ENCODE data around the gene PDZD2.

The PDZD2 gene

GRCh38 chr5:31824869-31825517 is 186.1 kb downstream of the PDZD2 start:
- no peak for DNase-seq (ENCODE audit: low read depth, low spot score)

DNA sequence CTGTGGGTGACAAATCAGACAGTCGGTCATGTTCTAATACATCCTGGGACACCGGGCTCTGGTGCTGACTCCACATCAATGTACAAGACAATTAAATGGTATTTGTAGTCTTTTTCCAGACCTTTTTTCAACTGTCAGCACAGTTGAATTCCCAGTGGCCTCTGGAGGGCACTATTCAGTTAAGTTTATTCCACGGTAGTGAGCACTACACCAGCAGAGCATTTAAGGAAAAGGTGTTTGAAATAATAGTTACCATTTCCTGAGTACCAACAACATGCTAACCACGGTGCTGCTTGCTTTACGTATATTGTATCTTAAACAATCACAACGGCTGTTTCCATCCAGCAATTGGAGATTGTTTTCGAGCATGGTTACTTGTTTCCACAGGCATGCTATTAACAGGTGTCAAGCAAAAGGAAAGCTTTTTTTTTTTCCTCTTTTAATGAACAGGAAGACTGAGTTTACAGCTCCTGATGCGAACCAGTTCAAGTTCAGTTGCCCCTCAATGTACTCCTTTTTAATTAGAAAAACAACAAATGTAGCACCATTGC is 186.7 kb downstream of the PDZD2 start:
- no peak for DNase-seq (ENCODE audit: low read depth, low spot score)

DNA sequence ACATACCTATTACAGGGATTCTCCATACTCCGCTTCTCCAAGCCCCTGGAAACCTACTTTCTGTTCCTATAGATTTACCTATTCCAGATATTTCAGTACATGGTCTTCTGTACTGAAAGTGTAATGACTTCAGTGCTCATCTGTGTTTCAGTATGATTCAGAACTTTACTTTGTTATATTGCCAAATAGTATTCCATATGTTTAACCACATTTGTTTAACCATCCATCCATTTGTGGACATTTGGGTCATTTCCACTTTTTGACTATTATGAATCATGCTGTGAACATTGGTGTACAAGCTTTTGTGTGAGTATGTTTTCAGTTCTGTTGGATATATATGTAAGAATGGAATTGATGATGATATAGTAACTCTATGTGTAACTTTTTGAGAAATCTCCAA is 188.9 kb downstream of the PDZD2 start:
- DNase-seq (ENCODE audit: low read depth, low spot score) = no peak

DNA sequence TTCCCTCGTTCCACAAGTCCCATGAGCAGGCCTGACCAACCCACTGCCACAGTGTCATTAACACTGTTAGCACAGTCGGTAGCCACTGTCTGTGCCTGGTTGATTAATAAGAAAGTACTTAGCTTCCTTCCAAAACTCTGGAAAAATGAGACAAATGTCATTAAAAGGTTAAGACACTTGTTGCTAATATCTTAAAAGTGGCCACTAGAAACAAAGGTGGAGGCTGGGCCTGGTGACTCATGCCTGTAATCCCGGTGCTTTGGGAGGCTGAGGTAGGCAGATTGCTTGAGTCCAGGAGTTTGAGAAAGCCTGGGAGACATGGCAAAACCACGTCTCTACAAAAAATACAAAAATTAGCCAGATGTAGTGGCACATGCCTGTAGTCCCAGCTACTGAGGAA is 194.0 kb downstream of the PDZD2 start:
- DNase-seq (ENCODE audit: low read depth, low spot score) = no peak

DNA sequence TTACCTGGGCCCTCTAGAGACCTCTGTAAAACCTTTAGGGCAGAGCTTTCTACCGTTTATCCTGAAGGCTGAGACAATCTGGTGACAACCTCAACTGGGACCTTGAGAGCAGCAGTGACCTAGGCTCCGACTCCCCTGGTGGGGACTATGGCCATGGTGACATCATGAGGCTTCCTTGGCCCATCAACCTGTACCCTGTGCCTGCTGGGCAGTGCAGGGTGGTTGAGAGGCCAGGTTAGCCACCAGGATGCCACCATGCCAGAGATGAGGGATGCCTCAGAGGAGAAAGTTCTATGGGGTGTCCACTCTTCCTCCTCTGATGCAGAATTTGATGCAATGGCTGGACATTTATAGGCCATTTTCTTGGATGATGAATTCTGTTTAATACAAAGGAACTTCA is 194.8 kb downstream of the PDZD2 start:
- DNase-seq (ENCODE audit: low read depth, low spot score) = no peak

DNA sequence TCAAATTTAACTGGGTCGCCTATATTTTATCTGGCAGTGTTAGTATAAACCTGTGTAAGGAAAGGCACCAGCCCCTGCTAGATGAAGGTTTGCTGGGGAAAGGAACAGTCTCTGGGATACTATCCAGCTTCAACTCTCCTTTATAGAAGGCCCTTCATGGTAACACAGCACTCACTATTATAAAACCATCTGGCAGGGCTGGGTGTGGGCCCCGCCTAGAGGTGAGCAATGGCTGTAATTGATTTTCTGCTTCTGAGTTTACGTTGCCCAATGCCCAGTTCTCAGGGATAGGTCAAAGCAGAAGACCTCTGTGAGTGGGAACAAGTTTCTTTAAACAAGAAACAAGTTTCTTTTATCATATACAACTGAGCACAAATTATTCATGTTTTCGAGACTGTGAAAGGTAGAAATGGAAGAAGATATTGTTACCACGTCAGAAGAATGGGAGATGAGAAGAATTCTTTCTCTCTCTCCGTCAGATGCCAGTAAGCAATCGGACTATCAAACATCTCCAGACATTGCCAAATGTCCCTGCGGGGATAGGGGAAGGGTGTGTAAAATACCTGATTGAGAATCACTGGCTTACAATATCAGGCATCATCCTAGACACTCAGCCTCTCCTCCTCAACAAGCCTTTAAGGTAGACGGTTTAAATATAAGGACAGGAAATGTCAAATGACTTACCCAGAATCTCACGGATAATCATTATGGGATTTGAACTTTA is 205.9 kb downstream of the PDZD2 start:
- no peak for DNase-seq (ENCODE audit: low read depth, low spot score)

- no peak for DNase-seq (ENCODE audit: low read depth, low spot score)
These were observed 206.4 kb downstream of the PDZD2 start for GRCh38 chr5:31845361-31845760.

DNA sequence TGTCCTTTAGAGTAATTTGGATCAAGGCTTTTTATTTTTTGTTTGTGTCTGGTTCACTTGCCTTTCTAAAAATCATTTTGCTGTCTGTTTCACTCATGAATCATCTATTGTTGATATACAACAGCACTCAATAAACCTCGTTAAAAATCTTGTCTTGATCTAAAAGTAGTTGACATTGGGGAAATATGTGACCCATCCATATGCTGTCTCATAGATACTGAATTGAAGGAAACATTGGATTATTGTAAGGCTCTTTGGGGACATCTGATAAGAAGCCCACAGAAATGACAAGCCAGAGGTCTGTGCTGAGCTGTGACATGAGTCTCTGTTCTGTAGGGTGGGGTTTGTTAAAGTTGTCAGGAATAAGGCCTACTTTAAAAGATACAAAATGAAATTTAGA is 208.0 kb downstream of the PDZD2 start:
- no peak for DNase-seq (ENCODE audit: low read depth, low spot score)

- no peak for DNase-seq (ENCODE audit: low read depth, low spot score)
These were observed 208.4 kb downstream of the PDZD2 start for GRCh38 chr5:31847354-31847753.

- DNase-seq (ENCODE audit: low read depth, low spot score) = no peak
These were observed 212.2 kb downstream of the PDZD2 start for GRCh38 chr5:31850981-31851689.

DNA sequence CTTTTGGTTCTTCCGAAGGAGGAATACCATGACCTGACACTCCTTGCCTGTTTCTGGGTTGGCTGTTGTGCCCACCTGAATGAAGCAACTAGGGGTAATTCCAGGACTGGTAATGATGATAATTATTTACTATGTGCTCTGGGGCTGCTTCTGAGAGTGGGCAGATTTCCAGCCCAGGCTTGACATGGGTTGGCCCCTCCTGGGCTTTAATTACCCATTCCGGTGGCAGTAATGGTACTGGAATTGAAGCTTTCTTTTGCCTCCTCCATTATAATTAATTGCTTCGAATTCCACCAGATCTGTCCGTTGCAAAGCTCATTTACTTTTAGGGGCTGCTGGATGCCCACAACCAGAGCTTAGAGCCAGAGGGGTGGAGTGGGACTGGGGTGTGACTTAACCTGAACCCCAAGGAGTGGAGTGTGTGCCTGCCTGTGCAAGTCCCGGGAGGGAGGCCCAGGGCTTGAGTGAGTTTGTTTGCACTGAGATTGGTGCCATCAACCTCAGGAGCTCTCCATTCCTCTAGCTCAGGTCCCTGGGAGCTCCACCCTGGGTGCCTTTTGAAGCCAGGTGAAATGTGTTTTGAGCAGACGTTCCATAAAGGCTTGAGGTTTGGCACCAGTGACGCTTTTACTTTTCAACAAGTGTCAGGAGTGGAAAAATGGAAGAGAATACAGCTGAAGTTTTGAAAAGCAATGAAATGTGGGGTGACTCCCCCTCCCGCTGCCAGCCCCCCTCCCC is 214.6 kb downstream of the PDZD2 start:
- DNase-seq (ENCODE audit: low read depth, low spot score) = no peak

- no peak for DNase-seq (ENCODE audit: low read depth, low spot score)
These were observed 215.5 kb downstream of the PDZD2 start for GRCh38 chr5:31854181-31855133.

- DNase-seq (ENCODE audit: low read depth, low spot score) = no peak
These were observed 216.5 kb downstream of the PDZD2 start for GRCh38 chr5:31855134-31856040.

- DNase-seq (ENCODE audit: low read depth, low spot score) = no peak
These were observed 220.2 kb downstream of the PDZD2 start for GRCh38 chr5:31859096-31859495.

DNA sequence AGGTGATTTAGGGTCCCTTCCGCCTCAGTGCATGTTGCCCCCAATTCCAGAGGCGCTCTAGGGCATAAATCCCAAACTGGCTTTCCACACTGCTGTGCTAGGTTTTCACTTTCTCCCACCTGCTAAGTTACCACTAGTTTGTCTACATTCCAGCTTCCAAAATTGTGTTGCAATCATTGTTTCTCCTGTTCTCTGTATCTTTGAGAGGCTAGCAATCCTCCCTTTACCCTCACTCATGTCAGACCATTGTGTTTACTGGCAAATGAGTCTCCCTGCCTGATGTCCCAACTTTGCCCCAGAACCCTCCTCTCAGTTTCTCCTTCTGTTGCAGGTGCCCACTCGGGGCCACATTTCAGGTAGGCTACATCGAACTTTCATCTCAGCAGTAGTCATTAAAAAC is 221.3 kb downstream of the PDZD2 start:
- DNase-seq (ENCODE audit: low read depth, low spot score) = no peak

- DNase-seq (ENCODE audit: low read depth, low spot score) = no peak
These were observed 221.9 kb downstream of the PDZD2 start for GRCh38 chr5:31860726-31861433.

DNA sequence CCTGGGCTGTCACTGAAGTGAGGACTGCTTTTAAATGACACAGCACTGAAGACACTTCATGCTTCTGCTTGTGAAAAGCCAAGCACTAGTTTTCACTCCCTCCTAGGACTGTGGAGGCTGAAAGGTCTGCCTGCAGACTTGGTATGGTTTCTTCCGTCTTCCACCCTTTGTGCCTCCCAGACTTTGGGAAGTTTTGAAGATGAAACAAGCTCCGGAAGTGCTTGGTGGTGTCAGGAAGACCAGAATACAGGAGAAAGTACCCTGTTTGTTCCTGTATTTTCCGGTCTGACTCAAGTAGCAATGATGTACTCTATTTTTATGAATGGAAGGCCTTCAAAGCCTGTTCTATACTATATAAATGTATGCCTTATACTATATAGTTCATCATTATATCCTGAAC is 222.7 kb downstream of the PDZD2 start:
- DNase-seq (ENCODE audit: low read depth, low spot score) = no peak

DNA sequence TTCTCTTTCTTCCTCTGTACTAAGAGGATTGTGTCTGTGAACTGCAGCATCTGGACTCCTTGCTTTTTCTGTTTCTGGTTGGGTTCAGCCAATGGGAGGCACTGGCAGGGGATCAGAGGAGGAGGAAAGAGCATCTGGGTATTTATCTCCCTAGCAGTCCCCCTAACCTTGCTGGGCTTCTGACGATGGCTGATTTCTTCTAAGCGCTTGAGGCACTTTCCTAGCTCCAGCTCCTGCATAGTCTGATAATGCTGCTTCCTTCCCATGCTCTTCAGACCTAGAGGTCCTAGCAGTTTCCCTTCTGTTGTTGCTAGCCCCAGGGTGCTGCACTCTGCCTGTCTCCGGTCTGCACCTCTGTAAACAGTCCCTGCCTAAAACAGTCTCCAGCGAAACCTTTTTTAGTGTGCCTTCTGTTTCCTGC is 225.1 kb downstream of the PDZD2 start:
- no peak for DNase-seq (ENCODE audit: low read depth, low spot score)

GRCh38 chr5:31866166-31866565 is 227.2 kb downstream of the PDZD2 start:
- DNase-seq (ENCODE audit: low read depth, low spot score) = no peak
